Right hindlimb (tissue), 1 donor: ENCODE measurements around the gene LDLRAP1.

Source experiments
- DNase-seq: peaks from one replicate; pipeline ENCODE4 v3.0.0-alpha.2; 2018

The LDLRAP1 gene

DNA sequence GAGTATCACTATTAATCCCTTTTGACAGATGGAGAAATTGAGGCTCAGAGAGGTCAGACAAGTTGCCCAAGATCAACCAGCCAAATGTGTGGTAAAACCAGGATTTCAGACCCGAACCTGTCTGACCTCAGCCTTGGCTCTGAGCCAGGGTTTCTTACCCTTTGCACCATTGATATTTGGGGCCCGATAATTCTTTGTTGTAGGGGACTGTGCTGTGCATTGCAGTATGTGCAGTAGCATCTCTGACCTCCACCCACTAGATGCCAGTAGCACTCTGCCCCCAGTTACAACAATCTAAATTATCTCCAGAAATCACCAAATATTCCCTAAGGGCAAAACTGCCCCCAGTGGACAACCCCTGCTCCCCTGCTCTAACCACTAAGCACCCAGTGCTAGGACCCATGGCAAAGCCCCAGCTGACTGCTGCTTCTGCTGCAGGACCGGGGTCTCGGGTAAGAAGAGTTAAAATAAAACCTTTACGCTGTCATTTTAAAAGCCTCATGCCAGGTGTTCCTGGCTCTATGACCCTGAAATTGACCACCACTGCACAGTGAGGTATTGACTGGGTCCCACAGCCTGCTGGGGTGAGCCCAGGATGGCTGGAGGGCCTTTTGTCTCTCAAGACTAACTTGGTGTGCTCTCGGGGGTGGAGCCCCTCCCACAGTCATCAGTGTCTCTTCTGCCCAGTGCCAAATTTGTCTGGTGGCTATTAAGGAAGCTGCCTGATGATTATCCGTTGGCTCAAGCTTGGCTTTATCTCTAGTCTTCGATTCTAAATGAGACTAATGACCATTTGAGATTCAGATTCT, 67.6 kb downstream of the LDLRAP1 start:
- DNase-seq: no peak

DNA sequence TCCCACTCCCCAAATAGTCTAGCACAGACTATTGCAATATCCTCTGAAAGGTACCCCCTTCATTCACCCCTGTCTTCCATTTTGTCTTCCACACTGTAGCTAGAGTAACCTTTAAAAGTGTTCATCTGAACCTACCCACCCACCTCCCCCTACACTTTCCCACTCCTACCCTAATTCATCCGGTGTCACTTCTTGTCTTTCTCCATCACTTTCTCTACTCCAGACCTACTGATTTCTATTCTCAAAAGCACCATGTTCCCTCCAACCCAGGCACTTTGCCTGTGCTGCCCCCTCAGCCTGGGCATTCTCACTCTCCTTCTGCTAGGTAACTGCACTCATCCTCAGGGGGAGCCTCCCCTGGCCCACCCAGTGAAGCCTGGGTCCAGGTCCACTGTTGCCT, 68.4 kb downstream of the LDLRAP1 start:
- DNase-seq: no peak

DNA sequence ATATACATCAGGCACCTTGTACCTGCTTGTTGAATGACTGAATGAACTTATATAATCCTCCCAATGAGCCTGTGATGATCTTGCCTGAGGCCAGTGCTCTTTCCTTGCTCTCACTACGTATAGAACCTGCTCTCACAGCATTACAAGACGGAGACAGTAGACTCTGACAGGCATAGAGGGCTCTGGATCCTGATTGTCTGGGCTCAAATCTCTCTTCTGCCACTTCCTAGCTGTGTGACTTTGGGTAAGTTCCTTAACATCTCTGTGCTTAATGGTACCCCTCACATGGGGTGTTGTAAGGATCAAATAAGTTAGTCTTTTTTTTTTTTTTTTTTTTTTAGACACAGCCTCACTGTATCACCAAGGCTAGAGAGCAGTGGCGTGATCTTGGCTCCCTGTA, 69.0 kb downstream of the LDLRAP1 start:
- no peak for DNase-seq

DNA sequence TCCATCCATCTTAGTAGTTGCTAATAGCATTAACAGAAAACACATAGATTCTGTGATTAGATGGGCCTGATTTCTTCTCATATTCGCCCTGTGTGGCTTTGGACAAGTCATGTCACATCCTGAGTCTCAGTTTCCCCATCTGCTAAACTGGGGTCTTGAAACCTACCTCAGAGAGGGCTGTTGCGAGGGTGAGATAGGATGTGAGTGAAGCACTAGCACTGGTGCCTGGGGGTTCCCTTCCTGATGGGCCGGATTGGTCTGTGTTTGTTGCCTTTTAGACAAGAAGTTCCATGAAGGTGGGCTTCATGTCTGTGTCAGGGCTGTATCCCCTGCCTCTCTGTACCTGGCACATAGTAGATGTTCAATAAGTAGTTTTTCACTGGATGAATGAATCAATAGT, 69.7 kb downstream of the LDLRAP1 start:
- no peak for DNase-seq

DNA sequence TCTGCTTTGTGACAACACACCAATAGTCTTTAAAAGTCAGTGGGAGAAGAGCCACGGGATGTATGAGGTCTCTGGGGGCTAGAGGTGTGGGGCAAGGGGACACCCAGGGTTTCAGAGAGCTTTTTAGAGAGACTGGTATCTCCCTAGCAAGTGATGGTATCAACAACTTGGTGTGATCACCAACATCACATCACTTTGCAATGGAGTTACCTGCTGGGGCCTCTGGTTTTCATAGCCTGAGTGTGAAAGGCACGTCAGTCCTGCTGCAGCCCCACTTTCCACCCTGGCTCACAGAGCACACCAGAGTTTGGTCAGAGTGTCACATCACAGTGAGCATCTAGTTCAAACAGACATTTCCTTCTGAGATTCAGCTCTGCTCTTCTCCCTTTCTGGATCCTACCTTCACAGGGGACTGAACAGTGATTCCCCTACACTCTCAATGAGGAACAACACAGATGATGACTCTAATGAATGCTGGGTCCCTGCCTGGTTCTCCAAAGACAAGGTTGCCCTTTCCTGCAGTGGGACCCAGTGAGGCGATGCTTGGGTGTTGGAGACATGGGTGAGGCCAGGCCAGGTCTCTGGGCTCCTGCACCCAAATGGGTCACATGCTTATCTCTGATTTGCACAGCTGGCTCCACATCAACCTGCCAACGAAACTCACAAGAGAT, 71.2 kb downstream of the LDLRAP1 start:
- DNase-seq: no peak

DNA sequence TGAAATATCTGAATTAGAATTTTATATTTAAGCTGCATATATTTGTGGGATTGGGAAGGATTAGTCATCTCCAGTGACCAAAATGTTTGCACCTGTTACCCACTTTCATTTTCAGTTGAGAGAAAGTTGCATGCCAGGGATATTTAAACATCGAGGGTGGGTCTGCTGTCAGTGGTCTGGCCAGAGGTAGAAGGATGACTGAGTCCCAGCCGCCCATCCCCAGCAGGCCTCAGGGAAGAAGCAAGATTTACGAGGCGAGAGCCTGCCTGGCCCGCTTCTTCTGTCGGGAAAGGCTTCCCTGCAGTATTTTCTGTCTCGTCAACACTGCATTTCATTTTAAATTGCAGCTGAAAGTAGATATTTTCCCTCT, 71.8 kb downstream of the LDLRAP1 start:
- no peak for DNase-seq

DNA sequence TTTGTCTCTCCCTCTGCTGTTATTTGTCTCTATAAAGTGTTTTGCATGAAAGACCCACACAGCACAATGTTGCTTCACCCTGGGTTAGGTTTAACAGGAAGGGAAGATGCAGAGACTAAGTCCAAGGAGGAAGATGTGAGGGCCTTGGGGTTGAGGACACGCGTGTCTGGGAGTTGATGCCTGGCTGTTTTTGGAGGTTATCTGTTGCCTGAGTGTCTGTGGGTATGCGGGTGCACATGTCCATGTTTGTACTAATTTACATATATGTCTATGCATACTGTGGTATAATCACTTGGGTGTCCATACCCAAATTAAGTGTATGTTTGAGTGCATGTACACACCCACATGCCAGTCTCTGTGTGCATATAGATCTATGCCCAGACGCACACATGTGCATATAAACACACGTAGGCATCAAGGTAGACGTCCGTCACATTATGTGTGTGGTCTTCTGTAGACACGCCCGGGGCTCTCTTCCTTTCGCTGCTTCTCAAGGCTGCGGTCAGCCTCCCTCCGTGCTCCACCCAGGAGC, 72.2 kb downstream of the LDLRAP1 start:
- DNase-seq: no peak

DNA sequence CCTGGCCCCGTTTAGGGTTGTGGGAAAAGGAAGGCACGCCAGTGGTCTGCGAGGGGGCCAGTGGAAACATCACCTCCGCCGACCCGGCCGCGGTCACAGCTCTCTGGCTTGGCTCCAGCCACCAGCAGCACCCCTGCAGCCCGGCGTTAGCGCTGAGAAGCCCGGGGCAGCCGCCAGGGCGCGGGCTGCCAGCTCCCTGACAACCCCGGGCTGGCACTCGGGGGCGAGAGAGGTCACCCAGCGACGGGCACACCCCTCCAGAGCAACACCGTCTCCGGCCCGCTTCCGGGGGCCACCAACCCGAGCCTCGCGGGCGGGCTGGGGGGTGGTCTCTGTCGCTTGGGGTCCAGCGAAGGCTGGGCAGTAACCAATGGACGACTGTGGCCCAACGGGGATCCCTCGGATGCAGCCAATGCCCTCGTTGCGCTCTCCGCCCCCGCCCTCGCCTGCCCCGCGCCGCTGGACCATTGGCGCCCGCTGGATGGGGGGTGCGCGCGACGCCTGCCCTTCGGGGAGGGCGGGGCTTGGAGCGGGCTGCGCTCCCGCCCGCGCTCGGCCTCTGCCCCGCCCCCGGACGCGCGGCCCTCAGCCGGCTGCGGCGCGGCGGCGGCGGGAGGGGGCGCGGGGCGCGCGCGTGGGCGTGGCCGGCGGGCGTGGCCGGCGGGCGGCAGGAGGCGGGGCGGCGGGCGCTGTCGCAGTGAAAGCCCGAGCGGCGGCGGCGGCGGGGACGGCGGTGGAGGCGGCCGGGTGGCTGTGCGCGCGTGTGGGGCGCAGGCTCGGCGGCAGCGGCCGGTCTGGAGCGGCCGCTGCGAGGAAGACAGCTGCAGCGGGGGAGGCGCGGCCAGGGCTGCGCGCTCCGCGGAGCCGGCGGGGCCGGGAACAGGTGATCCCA, 72.9 kb downstream of the LDLRAP1 start, which contains the start of gene MAN1C1:
MAN1C1 (plus strand) TSS at position 697 of the 892 bp plus-strand sequence. CDS start 1,007 bp downstream, outside the sequence.
- peak; percentile 88 for DNase-seq

DNA sequence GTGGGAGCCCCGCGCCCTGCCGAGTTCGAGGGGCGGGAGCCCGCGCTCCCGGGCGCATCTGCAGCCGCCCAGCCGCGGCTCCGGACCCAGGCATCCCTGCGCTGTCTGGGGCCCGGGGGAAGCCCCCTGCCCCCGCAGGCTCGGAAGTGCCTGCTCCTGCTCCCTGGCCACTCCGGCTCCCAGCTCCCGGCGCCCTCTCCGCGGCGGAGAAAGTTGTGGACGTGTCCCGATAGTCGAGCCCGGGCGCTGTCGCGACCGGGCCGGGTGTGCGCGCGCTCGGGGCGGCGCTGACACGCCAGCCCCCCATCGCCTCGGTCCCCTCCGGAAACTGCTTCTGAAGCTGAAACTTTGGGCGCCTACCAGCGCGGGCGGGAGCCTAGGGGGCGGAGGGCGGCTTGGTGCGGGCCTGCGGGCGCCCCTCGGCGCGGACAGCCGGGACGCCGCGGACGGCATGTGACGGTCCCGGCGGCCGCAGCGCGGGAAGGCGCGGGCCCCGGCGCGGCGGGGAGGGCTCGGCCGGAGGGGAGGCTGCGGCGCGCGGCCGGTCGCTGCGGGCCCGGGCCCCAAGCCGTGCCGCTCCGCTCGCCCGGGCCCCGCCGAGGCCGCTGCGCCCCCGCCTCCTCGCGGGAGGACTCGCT, 73.7 kb downstream of the LDLRAP1 start:
- peak; percentile 36 for DNase-seq

DNA sequence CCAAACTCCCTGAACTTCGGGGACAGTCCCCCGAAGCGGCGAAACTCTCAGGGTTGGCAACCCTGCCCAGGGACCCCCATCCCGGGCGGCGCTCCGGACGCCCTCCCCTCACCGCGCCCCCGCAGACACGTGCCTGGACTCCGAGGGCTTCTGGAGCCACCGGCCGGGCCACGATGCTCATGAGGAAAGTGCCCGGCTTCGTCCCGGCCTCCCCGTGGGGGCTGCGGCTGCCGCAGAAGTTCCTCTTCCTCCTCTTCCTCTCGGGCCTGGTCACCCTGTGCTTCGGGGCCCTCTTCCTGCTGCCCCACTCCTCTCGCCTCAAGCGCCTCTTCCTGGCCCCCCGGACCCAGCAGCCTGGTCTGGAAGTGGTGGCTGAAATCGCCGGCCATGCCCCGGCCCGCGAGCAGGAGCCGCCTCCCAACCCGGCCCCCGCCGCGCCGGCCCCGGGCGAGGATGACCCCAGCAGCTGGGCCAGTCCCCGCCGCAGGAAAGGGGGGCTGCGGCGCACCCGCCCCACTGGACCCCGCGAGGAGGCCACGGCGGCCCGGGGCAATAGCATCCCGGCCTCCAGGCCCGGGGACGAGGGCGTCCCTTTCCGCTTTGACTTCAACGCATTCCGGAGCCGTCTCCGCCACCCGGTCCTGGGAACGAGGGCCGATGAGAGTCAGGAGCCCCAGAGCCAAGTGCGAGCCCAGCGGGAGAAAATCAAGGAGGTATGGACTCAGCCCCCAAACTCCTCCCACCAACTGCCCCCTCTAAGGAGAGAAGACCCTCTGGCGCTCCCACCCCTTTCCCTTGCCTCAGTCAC, 74.4 kb downstream of the LDLRAP1 start:
- peak; percentile 33 for DNase-seq

DNA sequence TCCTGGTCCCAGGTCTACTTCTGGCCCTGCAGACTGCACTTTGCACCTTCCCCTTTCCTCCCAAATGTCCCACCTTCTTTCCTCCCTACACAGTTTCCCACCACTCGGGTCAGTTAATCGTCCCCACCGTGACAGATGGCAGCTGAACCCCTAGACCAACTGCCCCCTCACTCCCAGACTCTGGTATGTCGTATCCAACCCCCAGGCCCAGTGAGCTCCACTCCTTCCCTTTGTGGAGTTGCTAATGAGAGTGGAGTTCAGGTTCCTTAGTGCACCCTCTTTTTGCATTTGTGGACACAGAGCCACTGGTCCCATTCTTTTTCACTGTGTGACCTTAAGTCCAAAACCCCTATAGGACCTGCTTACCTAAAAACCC, 75.0 kb downstream of the LDLRAP1 start:
- no peak for DNase-seq
